HepG2 (cell line): Measurements from ENCODE around the gene GIMAP8. TPM values are rescaled to one million over a fixed set of nuclear protein-coding genes. Genes with fewer than 3 reads are reported as not detected.

Experiments used
- GZF1 ChIP-seq: sonication (generic); formaldehyde crosslinking; IDR thresholded peaks from 2 replicates; pipeline ENCODE4 v1.5.1; 2020; ENCODE audit warnings: mild to moderate bottlenecking, missing genetic modification reagents
- ISX ChIP-seq: sonication (generic); formaldehyde crosslinking; conservative IDR thresholded peaks from 2 replicates; pipeline ENCODE4 v1.5.0; 2020; ENCODE audit warnings: missing genetic modification reagents
- KLF6 ChIP-seq: IDR thresholded peaks from 2 replicates; pipeline ENCODE4 v1.8.0; 2016; ENCODE audit warnings: missing biosample characterization, missing genetic modification reagents
- NR0B2 ChIP-seq: sonication (generic); formaldehyde crosslinking; IDR thresholded peaks from 2 replicates; pipeline ENCODE4 v1.4.0; 2020; ENCODE audit warnings: mild to moderate bottlenecking, missing genetic modification reagents
- TCF12 ChIP-seq, 2 experiments: fragments of 450-650 bp in 1 of 2; sonication (generic) in 1 of 2; formaldehyde crosslinking in 1 of 2; IDR thresholded peaks; 2 replicates each; pipeline versions ENCODE4 v1.6.1 to v1.8.0; 2017 to 2022; ENCODE audit warnings: antibody characterized with exemption in 1 of 2, mild to moderate bottlenecking in 1 of 2, missing genetic modification reagents in 1 of 2, moderate library complexity in 1 of 2
- ZNF121 ChIP-seq: sonication (generic); formaldehyde crosslinking; IDR thresholded peaks from 2 replicates; pipeline ENCODE4 v1.5.0; 2020; ENCODE audit warnings: mild to moderate bottlenecking, missing genetic modification reagents
- ZNF256 ChIP-seq: sonication (generic); formaldehyde crosslinking; conservative IDR thresholded peaks from 2 replicates; pipeline ENCODE4 v1.4.0; 2020; ENCODE audit warnings: missing genetic modification reagents
- ZNF609 ChIP-seq: sonication (generic); formaldehyde crosslinking; IDR thresholded peaks from 2 replicates; pipeline ENCODE4 v1.4.0; 2020; ENCODE audit warnings: mild to moderate bottlenecking, missing genetic modification reagents, borderline replicate concordance
- ZNF614 ChIP-seq: IDR thresholded peaks from 2 replicates; pipeline ENCODE4 v1.6.1; 2018; ENCODE audit warnings: missing biosample characterization, missing genetic modification reagents, inconsistent platforms, borderline replicate concordance
- ZNF749 ChIP-seq: sonication (generic); formaldehyde crosslinking; IDR thresholded peaks from 2 replicates; pipeline ENCODE4 v1.8.0; 2022; ENCODE audit warnings: mild to moderate bottlenecking, missing genetic modification reagents, moderate library complexity, borderline replicate concordance
- polyA plus RNA-seq, 8 experiments: library from polyadenylated mRNA; depleted of rRNA in 3 of 8; stranded (reverse) in 7 of 8; unstranded in 1 of 8; fragments of >200 nt; fragmentation: Illumina TruSeq in 4 of 8; extraction: Trizol in 4 of 8; gene quantifications; 2 replicates each; pipeline versions ENCODE4 v1.2.1 to v1.2.3, GENCODE V29; 2011 to 2016; ENCODE audit warnings: low read depth in 4 of 8, missing spikeins in 1 of 8, mixed read lengths in 1 of 8; ENCODE audit not compliant: insufficient read depth in 1 of 8
- total RNA-seq, 5 experiments: library from RNA; depleted of rRNA; stranded (reverse); fragments of >200 nt; fragmentation: Illumina TruSeq; extraction: Trizol; gene quantifications; 2 replicates each; pipeline ENCODE4 v1.2.3, GENCODE V29; 2016; ENCODE audit warnings: low read depth in 1 of 5
- TF ChIP-seq, protein P1 (sequence below): IDR thresholded peaks from 2 replicates; pipeline ENCODE4 v1.6.1; 2012; ENCODE audit warnings: inconsistent platforms
- TF ChIP-seq, protein P2 (sequence below): sonication (generic); formaldehyde crosslinking; IDR thresholded peaks from 2 replicates; pipeline ENCODE4 v1.5.0; 2020; ENCODE audit warnings: mild to moderate bottlenecking, missing genetic modification reagents, moderate library complexity
- TF ChIP-seq, protein P3 (sequence below): sonication (generic); formaldehyde crosslinking; IDR thresholded peaks from 2 replicates; pipeline ENCODE4 v1.4.0; 2020; ENCODE audit warnings: missing genetic modification reagents, mild to moderate bottlenecking, borderline replicate concordance

GIMAP8 gene
- total and polyA plus RNA-seq, 2 of the 13 experiments (the other 11 are each of a cell fraction or from before 2014, with no cell fraction given) = not detected

DNA sequence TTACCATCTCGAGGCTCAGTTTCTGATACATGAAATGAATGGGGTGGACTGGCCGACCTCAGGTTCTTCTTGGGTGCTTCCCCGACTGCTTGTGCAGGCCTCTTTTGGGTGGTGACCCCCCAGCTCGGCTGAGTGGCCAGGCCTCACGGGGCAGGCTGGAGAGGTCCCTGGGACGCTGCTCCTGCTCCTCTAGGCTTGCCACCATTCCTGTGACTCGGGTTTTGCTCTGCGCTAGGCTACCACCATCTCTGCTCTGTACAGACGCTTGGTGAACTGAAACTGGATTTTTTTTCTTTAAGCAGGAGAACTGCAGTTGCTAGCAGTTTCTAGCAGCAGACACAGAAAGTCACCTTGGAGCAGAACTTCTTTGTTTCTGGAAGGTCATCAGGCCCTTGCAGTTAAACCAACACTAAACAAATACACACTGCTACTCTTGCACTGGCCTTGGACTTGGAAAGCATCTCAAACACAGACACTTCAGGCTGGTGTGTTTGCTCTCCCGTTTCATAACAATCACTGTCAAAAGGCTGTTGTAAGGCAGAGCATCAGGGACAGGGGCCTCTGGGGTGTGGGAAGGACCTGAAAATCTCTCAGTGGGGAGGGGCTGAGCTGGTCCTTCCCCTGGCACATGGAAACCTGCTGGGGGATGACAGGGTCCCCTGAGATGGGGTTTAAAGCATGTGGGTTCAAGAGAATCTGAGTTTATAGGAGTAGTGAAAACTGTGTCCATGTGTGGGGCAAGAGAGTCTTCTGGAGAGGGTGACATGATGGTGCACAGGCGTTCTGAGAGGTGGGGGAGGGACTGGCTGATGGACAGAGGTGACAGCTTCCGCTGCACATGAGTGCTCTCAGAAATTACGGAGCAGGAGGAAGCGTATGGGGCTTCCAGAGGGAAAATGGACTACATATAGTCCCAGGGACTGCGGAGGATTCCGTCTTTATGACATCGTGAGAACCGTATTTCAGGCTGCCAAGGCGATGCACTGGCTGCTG, 35.0 kb upstream of the GIMAP8 start (continued):
- TF ChIP-seq ZNF609 (CRISPR knock-in tag) (peak; percentile 88; the same call in 1 of the 2 replicates), TCF12 (IDR thresholded peaks at IDR 0.05) (no peak), TCF12 (CRISPR knock-in tag; IDR thresholded peaks at IDR 0.05) (no peak), ZNF121 (CRISPR knock-in tag) (no peak), ZNF614 (CRISPR knock-in tag) (peak; percentile 77; the same call in 1 of the 2 replicates), ZNF749 (CRISPR knock-in tag) (peak; percentile 32; the same call in 1 of the 2 replicates), ZNF256 (CRISPR knock-in tag) (no peak), NR0B2 (CRISPR knock-in tag) (no peak), GZF1 (CRISPR knock-in tag) (peak; percentile 97), ISX (CRISPR knock-in tag) (no peak), KLF6 (CRISPR knock-in tag) (0 out of 2 replicates have a peak, but pooled peaks have one; percentile 52)
- TF ChIP-seq, protein P1, sequence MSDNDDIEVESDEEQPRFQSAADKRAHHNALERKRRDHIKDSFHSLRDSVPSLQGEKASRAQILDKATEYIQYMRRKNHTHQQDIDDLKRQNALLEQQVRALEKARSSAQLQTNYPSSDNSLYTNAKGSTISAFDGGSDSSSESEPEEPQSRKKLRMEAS = peak; percentile 65
- TF ChIP-seq, protein P2, sequence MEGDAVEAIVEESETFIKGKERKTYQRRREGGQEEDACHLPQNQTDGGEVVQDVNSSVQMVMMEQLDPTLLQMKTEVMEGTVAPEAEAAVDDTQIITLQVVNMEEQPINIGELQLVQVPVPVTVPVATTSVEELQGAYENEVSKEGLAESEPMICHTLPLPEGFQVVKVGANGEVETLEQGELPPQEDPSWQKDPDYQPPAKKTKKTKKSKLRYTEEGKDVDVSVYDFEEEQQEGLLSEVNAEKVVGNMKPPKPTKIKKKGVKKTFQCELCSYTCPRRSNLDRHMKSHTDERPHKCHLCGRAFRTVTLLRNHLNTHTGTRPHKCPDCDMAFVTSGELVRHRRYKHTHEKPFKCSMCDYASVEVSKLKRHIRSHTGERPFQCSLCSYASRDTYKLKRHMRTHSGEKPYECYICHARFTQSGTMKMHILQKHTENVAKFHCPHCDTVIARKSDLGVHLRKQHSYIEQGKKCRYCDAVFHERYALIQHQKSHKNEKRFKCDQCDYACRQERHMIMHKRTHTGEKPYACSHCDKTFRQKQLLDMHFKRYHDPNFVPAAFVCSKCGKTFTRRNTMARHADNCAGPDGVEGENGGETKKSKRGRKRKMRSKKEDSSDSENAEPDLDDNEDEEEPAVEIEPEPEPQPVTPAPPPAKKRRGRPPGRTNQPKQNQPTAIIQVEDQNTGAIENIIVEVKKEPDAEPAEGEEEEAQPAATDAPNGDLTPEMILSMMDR (CRISPR knock-in tag) = no peak
- TF ChIP-seq, protein P3, sequence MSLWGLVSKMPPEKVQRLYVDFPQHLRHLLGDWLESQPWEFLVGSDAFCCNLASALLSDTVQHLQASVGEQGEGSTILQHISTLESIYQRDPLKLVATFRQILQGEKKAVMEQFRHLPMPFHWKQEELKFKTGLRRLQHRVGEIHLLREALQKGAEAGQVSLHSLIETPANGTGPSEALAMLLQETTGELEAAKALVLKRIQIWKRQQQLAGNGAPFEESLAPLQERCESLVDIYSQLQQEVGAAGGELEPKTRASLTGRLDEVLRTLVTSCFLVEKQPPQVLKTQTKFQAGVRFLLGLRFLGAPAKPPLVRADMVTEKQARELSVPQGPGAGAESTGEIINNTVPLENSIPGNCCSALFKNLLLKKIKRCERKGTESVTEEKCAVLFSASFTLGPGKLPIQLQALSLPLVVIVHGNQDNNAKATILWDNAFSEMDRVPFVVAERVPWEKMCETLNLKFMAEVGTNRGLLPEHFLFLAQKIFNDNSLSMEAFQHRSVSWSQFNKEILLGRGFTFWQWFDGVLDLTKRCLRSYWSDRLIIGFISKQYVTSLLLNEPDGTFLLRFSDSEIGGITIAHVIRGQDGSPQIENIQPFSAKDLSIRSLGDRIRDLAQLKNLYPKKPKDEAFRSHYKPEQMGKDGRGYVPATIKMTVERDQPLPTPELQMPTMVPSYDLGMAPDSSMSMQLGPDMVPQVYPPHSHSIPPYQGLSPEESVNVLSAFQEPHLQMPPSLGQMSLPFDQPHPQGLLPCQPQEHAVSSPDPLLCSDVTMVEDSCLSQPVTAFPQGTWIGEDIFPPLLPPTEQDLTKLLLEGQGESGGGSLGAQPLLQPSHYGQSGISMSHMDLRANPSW (CRISPR knock-in tag) = 0 out of 2 replicates have a peak, but pooled peaks have one; percentile 37
